Measurements from ENCODE around the gene GCAT.
A peak's percentile ranks its signal among the peaks of the same experiment; 100 is the strongest.
"Not testable (repeated sequence)": the region's sequence is repeated elsewhere in the genome, so short reads cannot be mapped to it uniquely, and the experiment has no call there.

The GCAT gene

DNA sequence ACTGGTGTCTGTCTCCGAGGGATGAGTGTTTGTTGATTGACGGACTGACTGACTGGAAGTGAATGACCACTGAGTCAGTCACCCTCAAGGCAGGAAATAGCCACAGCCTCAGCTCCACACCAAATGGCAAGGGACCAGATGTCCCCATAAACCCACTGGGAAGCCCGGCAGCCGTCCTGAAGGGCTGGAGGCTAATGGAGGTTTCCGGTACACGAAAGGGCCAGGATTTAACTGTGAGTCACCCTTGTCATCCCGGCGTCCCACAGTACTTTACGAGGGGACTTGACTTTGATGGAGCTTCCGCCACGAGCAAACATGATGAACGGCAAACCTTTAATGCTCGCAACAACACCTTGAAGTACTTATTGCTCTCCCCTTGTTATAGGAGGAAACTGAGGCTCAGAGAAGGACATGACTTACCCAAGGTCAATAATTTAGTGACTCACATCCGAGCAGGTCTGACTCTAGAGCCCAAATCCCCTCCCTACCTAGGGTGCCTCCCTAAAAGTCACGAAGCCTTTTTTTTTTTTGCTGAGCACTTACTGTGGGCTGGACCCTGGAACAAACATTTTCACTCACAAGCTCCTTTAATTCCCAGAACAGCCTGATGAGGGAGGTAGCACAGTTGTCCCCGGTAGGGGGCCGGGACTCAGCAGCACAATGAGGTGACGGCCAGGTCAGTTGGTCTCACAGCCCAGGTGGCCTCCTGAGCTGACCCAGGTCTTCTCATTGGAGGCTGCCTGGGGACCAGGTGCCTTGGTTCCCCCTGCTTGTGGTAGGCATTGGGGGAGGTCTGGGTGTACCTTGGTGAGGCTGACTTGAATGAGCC, 25.2 kb upstream of the GCAT start:
- no peak for DNase-seq

DNA sequence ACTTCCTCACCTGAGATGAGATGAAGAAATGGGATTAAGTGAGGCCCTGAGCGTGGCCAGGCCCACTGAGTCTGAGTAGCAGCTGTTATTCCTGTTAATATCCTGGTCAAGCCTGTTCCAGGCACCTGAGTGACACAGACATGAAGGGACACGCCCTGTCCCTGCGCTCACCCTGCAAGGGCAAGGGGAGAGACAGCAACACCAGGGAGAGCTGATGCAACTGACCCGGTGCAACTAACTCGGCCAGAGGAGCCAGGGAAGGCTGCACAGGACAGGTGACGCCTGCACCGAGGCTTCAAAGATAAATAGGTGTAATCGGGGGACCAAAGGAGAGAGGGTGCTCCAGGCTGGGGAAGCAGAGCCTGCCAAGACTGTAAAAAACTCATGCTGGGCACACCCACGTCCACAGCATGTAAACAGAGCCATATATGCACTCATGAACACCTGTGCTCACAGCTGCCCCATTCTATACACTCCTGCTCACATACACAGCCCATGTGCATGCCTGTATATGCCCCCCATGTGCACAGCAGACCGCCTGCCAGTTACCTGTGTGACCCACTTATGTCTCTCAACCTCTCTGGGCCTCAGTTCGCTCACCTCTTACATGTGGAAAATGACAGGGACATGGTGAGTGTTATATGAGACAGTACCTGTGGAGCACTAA, 22.8 kb upstream of the GCAT start:
- no peak for DNase-seq

DNA sequence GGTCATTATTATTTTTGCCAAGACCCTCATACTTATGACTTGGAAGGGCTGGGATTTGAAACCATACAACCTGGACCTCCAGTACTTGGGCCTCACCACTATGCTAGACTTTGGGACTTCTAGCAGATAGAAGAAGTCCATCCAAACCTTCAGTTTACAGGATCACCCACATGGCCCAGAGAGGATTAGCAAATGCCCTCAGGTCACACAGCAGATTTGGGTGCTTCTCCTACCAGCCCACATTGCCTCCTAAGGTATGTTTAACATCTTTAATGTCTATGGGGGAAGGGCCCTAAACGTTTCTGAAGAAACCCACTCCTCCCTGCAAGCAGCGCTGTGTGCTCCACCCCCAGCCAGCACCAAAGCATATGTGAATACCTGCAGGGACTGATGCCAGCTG, 17.5 kb upstream of the GCAT start:
- no peak for DNase-seq

DNA sequence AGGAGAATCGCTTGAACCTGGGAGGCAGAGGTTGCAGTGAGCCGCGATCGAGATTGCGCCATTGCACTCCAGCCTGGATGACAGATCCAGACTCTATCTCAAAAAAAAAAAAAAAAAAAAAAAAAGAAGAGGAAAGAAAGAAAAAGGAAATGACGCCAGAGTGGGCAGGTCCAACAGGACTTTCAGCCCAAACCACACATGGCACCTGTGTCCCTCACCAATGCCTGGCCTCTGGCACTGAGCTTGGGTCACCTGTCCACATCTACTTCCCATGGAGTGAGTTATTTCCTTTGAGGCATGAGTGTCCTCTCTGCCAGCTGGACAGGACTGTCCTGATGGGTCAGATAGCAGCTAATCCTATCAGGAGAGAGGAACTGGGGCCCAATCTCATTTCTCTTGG, 15.2 kb upstream of the GCAT start:
- no peak for DNase-seq

DNA sequence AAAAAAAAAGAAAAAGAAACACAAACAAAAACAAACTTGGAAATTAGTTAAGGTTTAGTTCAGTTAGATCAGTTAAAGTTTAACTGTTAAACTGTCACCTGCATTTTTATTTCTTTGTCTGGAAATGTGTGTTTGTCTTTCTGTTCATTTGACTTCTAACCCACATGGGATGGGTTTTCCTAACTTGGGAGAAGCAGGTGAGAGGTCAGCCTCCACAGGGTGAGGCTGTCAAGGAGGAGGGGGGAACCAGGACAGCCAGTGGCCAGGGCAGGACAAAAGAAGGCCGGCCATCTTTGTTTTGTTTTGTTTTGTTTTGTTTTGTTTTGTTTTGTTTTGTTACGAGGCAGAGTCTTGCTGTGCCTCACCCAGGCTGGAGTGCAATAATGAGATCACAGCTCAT, 13.4 kb upstream of the GCAT start:
- DNase-seq, result no peak

DNA sequence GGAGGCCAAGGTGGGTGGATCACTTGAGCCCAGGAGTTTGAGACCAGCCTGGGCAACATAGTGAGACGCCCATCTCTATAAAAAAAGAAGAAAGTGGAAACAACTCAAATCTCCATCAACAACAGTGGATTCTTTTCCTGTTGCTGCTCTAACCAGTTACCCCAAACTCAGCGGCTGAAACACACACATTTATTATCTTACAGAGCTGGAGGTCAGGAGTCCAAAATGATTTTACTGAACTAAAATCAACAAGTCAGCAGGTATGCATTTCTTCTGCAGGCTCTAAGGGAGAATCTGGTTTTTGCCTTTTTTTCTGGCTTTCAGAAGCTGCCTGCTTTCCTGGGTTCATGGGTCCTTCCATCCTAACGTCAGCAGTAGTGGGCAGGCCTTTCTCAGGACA, 11.7 kb upstream of the GCAT start:
- no peak for DNase-seq

DNA sequence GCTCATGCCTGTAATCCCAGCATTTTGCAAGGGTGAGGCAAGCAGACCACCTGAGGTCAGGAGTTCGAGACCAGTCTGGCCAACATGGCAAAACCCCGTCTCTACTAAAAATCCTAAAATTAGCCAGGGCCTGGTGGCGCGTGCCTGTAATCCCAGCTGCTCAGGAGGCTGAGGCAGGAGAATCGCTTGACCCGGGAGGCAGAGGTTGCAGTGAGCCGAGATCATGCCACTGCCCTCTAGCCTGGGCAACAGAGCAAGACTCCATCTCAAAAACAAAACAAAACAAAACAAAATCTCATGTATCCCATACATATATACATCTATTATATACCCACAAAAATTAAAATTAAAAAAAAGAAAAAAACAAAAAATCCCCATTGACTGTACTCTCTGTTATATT, 10.5 kb upstream of the GCAT start:
- not testable (repeated sequence) for DNase-seq

DNA sequence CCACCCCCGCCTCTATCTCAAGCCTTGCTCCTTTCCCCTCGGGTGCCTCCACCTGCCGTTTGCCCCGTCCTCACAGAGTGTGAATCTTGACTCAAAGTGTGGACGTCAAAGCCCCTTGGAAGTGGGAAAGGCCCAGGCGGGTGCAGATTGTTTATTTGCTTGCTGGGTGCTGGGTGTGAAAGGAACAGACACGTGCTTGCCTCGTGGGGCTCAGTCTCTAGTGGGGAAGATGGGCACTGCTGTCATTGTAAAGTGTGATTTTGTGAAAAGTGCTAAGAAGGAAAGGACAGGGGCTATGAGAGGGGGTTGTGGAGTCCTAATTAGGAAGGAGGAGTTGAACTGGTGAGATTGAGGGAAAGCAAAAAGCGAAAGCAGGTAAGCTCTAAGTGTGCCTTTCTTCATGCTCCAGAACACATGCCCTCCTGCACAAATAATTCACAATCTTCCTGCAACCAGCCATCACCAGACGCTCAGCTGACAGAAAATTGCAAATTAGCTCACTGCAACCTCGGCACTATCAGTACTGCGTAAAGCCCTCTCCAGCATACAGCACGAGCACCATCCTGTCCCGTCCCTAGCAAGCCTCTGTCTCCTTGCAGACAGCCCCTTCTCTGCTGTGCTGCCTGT, 9.7 kb upstream of the GCAT start:
- no peak for DNase-seq

DNA sequence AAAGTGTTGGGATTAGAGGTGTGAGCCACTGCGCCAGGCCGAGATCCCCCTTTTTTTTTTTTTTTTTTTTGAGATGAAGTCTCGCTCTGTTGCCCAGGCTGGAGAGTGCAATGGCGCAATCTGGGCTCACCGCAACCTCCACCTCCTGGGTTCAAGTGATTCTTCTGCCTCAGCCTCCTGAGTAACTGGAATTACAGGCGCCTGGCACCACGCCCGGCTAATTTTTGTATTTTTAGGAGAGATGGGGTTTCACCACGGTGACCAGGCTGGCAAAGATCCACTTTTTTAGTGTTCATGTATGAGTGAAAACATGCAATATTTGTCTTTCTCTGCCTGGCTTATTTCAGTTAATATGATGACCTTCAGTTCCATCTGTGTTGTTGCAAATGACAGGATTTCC, 7.8 kb upstream of the GCAT start:
- DNase-seq, result not testable (repeated sequence)

DNA sequence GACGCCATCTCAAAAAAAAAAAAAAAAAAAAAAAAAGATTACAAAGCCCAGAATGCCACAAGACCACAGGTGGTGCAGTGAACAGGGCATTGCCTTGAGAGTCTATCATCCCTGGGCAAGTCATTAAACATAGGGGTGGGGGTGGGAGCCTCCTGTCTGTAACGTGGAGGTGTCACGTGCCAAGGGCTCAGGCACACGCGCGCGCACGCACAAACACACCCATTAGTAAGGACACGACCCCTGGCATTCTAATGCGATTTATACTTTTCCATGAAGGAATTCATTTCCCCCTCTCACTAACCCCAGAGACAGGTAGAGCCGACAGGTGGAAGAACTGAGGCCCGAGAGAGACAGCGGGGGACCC, 5.8 kb upstream of the GCAT start:
- no peak for DNase-seq

DNA sequence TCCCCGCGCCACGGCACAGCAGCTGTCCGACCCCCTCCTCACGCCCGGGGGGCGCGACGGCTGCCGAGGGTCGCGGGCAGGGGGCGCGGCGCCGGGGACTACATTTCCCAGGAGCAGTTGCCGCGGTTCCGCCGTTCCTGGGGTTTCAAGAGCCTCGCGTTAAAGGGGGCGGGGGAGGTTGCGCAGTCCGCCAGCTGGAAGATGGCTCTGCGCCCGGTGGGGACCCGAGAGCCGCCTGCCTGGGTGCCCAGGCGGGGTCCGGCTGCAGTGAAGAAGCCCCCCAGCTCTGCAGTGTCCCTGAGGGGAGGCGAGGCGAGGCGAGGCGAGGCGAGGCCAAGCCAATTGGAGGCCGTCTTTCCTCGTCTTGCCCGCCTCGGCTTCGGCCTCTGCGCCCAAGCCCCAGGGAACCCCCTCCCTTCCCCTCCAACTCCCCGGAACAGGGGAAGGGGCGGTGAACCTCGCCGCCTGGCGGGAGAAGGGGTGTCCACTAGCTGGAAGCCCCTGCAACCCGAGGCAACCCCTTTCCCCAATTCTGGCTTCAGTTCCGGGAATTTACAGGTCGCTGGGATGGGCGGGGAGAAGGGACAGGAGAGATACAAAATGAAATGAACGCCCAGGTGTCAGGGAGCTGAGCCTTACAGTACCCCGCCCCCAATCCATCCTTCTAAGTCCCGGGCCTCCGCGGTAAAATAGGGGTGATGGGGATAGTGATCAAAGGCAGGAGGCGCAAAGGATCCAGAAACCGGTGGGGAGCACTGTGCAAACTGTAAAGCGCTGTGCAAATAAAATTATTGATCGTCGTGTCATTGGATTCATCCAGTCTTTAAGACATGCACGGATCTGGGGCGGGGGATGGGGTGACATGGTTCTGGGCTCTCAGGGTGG, 5.2 kb upstream of the GCAT start:
- DNase-seq, result peak; percentile 10

DNA sequence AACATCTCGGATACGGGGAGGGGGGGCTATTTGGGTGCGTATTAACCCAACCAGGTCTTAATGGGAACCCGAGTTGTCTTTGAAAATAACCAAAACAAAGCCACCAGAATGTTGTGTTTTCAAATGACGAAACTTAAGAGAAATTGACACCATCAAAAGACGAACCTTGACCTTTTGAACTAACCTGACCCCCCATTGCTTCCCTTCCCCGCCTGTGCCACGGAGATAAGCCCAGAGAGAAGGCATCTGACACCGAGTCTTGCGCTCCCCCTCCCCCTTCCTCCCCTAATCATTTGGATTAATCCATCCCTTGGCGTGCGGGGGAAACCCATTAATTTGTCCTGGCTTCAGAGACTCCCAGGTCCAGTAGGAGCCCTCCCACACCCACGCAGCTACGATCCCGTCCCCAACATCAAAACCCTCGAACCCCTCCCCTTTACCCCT, 4.5 kb upstream of the GCAT start:
- DNase-seq, result no peak

DNA sequence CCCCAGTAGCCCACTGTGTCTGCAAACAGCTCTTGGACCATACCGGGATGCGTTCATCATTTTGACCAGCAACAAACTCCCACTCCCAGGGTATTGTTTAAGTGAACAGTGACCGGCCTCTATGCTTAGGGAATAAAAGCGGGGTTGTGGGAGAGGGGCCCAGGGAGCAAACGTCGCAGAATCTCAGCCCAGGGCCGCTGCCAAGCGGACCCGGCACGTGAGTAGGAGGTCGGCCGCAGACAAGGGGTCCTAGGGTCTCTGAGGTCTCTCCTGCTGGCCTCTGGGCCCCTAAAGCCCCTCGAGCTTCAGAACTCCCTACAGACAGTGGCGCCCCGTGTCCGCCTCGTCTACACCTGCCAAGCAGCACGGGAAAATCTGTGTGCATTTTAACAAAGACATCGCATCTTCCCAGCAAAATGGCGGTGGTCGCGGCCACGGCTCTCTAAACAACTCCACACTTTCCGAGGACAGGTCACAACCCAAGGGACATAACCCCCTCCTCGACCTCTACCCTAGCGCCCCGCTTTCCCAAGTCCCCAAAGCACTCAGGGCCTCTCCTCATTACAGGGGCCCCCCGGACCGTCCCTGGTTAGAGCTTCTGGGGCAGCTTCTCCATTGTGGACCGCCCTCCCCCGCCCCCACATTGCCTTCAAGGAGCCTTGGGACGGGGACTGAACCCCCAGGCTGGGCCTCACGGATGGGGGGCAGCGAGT, 3.9 kb upstream of the GCAT start:
- no peak for DNase-seq

DNA sequence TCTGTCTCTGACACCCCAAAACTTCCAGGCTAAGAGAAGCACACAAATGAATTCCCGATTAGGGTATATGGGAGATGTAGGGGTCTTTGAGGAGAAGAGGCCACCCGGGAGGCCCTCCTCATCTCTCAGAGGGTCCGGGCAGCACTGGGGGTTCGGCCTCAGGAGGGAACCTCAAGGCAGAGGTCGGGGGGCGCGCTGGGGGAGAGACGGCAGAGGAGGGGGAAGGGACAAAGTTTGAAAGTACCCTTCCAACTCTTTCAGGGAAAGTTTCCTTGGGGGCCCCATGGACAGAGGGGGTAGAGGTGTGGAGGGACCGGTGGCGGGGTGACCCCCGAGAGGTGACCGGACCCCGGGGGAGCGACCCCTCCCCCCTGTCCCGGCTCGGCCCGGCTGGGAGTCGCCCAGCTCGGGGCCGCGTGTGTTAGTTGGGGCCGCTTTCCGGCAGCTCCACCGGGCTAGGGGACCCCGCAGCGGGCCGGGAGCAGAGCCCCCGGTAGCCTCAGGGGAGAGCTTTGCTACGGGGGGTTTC, 3.3 kb upstream of the GCAT start:
- no peak for DNase-seq

DNA sequence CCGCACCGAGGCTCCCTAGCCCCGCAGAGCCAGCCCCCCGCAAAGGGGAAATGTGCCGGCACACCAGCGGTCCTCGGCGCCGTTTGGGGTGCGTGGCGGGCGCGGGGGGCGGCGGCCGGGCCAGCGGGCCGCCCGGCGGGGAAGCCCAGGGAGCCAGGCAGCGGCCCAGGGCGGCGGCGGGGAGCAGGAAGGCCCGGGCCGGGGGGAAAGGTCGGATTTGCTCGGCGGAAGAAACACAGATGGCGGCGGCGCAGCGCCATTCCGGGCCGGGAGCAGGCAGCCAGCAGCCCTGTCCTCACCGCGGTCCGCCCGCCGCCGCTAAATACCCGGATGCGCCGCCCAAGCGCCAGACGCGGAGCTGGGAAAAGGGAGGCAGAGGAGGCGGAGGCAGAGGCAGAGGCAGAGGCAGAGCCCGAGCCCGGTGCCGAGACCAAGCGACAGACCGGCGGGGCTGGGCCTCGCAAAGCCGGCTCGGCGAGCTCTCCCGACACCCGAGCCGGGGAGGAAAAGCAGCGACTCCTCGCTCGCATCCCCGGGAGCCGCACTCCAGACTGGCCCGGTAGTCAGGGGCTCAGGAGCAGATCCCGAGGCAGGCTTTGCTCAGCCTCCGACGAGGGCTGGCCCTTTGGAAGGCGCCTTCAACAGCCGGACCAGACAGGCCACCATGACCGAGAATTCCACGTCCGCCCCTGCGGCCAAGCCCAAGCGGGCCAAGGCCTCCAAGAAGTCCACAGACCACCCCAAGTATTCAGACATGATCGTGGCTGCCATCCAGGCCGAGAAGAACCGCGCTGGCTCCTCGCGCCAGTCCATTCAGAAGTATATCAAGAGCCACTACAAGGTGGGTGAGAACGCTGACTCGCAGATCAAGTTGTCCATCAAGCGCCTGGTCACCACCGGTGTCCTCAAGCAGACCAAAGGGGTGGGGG, 2.6 kb upstream of the GCAT start:
- peak; percentile 34 for DNase-seq

DNA sequence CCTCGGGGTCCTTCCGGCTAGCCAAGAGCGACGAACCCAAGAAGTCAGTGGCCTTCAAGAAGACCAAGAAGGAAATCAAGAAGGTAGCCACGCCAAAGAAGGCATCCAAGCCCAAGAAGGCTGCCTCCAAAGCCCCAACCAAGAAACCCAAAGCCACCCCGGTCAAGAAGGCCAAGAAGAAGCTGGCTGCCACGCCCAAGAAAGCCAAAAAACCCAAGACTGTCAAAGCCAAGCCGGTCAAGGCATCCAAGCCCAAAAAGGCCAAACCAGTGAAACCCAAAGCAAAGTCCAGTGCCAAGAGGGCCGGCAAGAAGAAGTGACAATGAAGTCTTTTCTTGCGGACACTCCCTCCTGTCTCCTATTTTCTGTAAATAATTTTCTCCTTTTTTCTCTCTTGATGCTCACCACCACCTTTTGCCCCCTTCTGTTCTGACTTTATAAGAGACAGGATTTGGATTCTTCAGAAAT, 1.9 kb upstream of the GCAT start:
- DNase-seq, result no peak

DNA sequence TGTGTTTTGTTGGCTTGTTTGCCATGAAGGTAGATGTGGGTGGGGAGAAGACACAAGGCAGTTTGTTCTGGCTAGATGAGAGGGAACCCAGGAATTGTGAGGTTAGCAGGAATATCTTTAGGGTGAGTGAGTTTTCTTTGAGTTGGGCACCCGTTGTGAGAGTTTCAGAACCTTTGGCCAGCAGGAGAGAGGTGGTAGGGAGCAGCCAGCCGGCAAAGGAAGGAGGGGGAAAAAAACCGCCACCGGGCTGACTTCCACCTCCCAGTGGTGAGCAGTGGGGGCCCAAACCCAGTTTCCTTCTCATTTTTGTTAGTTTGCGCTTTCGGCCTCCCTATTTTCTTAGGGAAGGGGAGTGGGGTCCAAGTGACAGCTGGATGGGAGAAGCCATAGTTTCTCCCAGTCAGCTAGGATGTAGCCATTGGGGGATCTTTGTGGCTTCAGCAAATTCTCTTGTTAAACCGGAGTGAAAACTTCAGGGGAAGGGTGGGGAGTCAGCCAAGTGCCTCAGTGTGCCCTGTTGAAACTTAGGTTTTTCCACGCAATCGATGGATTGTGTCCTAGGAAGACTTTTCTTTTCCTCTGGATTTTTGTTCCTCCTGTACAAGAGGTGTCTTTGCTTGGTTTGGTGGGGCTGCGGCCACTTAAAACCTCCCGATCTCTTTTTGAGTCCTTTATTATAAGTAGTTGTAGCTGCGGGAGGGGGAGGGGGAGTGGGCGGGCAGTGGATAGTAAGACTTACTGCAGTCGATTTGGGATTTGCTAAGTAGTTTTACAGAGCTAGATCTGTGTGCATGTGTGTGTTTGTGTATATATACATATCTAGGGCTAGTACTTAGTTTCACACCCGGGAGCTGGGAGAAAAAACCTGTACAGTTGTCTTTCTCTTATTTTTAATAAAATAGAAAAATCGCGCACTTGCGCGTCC, 1.1 kb upstream of the GCAT start:
- no peak for DNase-seq

DNA sequence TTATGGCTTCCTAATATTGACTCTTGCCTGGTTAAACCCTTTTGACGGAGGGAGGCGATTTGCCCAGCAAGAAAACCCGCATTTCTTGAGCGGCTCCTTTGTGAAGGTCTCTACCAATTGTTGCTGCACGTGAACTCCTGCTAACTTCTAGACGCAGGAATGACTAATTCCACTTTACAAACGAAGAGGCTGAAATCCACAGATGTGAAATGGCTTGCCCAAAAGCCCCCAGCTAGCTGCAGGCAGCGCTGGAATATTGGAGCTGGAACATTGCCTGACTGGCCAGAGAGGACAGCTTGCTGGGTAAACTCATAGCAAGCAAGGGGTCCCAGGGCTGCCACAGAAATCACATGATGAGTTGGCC, 542 bp downstream of the GCAT start:
- peak; percentile 33 for DNase-seq

DNA sequence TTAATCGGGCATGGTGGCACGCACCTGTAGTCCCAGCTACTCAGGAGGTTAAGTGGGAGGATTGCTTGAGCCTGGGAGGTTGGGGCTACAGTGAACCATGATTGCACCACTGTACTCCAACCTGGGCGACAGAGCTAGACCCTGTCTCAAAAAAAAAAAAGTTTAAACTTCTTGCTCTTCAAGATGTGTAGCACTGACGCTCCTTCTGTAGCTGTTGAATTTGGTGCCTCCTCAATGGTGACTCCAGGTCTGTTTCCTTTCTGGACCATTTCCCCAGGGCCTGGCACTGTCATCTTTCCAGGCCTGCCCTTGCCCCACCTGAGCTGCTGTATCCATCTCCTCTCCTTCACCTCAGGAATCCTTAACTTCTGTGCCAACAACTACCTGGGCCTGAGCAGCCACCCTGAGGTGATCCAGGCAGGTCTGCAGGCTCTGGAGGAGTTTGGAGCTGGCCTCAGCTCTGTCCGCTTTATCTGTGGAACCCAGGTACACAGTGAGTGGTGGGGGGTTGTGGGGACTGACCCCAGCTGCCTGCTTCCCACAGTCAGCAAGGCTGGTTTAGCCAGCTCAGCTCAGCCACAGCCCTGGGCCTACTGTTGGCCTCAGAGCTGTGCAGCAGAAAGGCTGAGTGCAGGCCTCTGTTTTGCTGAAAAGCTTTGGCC, 2.1 kb downstream of the GCAT start:
- DNase-seq, result no peak

Measured in MV-4-11 (cell line).